NCI-H82 (cell line): ENCODE data around the gene HHAT.
"Not testable (repeated sequence)": the region's sequence is repeated elsewhere in the genome, so short reads cannot be mapped to it uniquely, and the experiment has no call there.

Experiments used
- DNase-seq: peaks from one replicate; lab custom pipeline; 2025; lab: John Stamatoyannopoulos, UW

HHAT gene

GRCh38 chr1:210397252-210397651 lies 68.5 kb downstream of the HHAT start:
- DNase-seq, result no peak

GRCh38 chr1:210397681-210398080 lies 69.0 kb downstream of the HHAT start:
- no peak for DNase-seq

GRCh38 chr1:210398466-210398865 lies 69.8 kb downstream of the HHAT start:
- DNase-seq, result no peak

- peak; percentile 89 for DNase-seq
These were observed 71.5 kb downstream of the HHAT start for GRCh38 chr1:210400043-210400840.

GRCh38 chr1:210402560-210402959 lies 73.9 kb downstream of the HHAT start:
- no peak for DNase-seq

- no peak for DNase-seq
These were observed 76.6 kb downstream of the HHAT start for GRCh38 chr1:210405316-210405715.

GRCh38 chr1:210406341-210406740 lies 77.6 kb downstream of the HHAT start:
- DNase-seq, result peak; percentile 33

GRCh38 chr1:210407207-210407886 lies 78.6 kb downstream of the HHAT start:
- DNase-seq, result peak; percentile 86

GRCh38 chr1:210407887-210408252 lies 79.2 kb downstream of the HHAT start:
- DNase-seq, result no peak

GRCh38 chr1:210412240-210412639 lies 83.5 kb downstream of the HHAT start:
- DNase-seq, result no peak

- no peak for DNase-seq
These were observed 85.2 kb downstream of the HHAT start for GRCh38 chr1:210413951-210414350.

- DNase-seq, result peak; percentile 41
These were observed 87.2 kb downstream of the HHAT start for GRCh38 chr1:210415846-210416448.

GRCh38 chr1:210416681-210417080 lies 88.0 kb downstream of the HHAT start:
- DNase-seq, result no peak

GRCh38 chr1:210417881-210418280 lies 89.2 kb downstream of the HHAT start:
- DNase-seq, result no peak

- DNase-seq, result no peak
These were observed 90.4 kb downstream of the HHAT start for GRCh38 chr1:210418863-210419650.

- DNase-seq, result not testable (repeated sequence)
These were observed 98.0 kb downstream of the HHAT start for GRCh38 chr1:210426696-210427095.

GRCh38 chr1:210428696-210429095 lies 100.0 kb downstream of the HHAT start:
- DNase-seq, result no peak

- DNase-seq, result no peak
These were observed 105.5 kb downstream of the HHAT start for GRCh38 chr1:210434223-210434622.

- no peak for DNase-seq
These were observed 108.4 kb downstream of the HHAT start for GRCh38 chr1:210437111-210437510.

GRCh38 chr1:210437781-210438180 lies 109.1 kb downstream of the HHAT start:
- no peak for DNase-seq

- DNase-seq, result no peak
These were observed 110.5 kb downstream of the HHAT start for GRCh38 chr1:210438928-210439841.
